Loucy (cell line): ENCODE results near the gene RORB.

Source experiments
- H2AFZ ChIP-seq: fragments of 200-600 bp; sonication (generic); 2 replicates; pipeline ENCODE4 v1.6.0; 2016; ENCODE audit warnings: antibody characterized with exemption, mild to moderate bottlenecking, low read length, moderate library complexity
- H3F3A ChIP-seq: fragments of 200-600 bp; 2 replicates; pipeline ENCODE4 v1.6.0; 2016; ENCODE audit warnings: antibody characterized with exemption, low read depth, mild to moderate bottlenecking
- H3K27me3 ChIP-seq: fragments of 200-600 bp; sonication (generic); 2 replicates; pipeline ENCODE4 v1.6.1; 2014; ENCODE audit warnings: low read length, mild to moderate bottlenecking; ENCODE audit not compliant: insufficient read depth, poor library complexity, severe bottlenecking
- H3K36me3 ChIP-seq: fragments of 200-600 bp; sonication (generic); 2 replicates; pipeline ENCODE4 v1.6.1; 2016; ENCODE audit warnings: low read length; ENCODE audit not compliant: insufficient read depth
- H3K4me1 ChIP-seq: fragments of 200-600 bp; sonication (generic); 2 replicates; pipeline ENCODE4 v1.5.1; 2014; ENCODE audit warnings: low read length, mild to moderate bottlenecking; ENCODE audit not compliant: insufficient read depth, poor library complexity, severe bottlenecking
- H3K4me2 ChIP-seq: fragments of 200-600 bp; sonication (generic); 2 replicates; pipeline ENCODE4 v1.6.0; 2014; ENCODE audit warnings: antibody characterized with exemption, low read length, low read depth, mild to moderate bottlenecking; ENCODE audit not compliant: poor library complexity, severe bottlenecking
- H3K4me3 ChIP-seq: fragments of 200-600 bp; sonication (generic); 2 replicates; pipeline ENCODE4 v1.5.1; 2014; ENCODE audit warnings: low read length, mild to moderate bottlenecking, mixed read lengths; ENCODE audit not compliant: poor library complexity, severe bottlenecking
- H3K79me2 ChIP-seq: fragments of 200-600 bp; sonication (generic); 2 replicates; pipeline ENCODE4 v1.6.1; 2014; ENCODE audit warnings: low read length; ENCODE audit not compliant: insufficient read depth
- H3K9ac ChIP-seq: fragments of 200-600 bp; sonication (generic); 2 replicates; pipeline ENCODE4 v1.6.0; 2014; ENCODE audit warnings: mild to moderate bottlenecking, low read depth, low read length, moderate library complexity; ENCODE audit not compliant: poor library complexity, severe bottlenecking
- H3K9me2 ChIP-seq: fragments of 200-600 bp; sonication (generic); replicated peaks from 2 replicates; pipeline ENCODE4 v1.6.1; 2016; ENCODE audit warnings: low read depth, low read length, mixed read lengths
- H3K9me3 ChIP-seq: fragments of 200-600 bp; sonication (generic); 2 replicates; pipeline ENCODE4 v1.6.1; 2014; ENCODE audit warnings: mild to moderate bottlenecking, antibody characterized with exemption, low read length, low read depth; ENCODE audit not compliant: insufficient read depth
- H4K20me1 ChIP-seq: fragments of 200-600 bp; sonication (generic); 2 replicates; pipeline ENCODE4 v1.6.0; 2014; ENCODE audit warnings: antibody characterized with exemption, low read length, mild to moderate bottlenecking; ENCODE audit not compliant: insufficient read depth, poor library complexity, severe bottlenecking
- CTCF ChIP-seq: fragments of 200-600 bp; sonication (generic); conservative IDR thresholded peaks from 2 replicates; pipeline ENCODE4 v1.5.1; 2014; ENCODE audit warnings: mild to moderate bottlenecking, antibody characterized with exemption, low read length
- EZH2phosphoT487 ChIP-seq: fragments of 200-600 bp; IDR thresholded peaks from 2 replicates; pipeline ENCODE4 v1.6.1; 2018; ENCODE audit warnings: antibody characterized with exemption, mild to moderate bottlenecking, moderate library complexity, borderline replicate concordance

The RORB gene

GRCh38 chr9:74458832-74459231, 38.3 kb upstream of the RORB start:
- Histone ChIP-seq H3K79me2 (no peaks in the 10 kb centered on the region), H3K27me3 (no peaks in the 10 kb centered on the region), H3K9ac (no peak overlapping the region), H3K4me3 (no peak overlapping the region), H3K4me1 (no peaks in the 10 kb centered on the region), H4K20me1 (no peaks in the 10 kb centered on the region), H3K9me2 (no peaks in the 10 kb centered on the region), H3K9me3 (no peaks in the 10 kb centered on the region), H3K36me3 (no peaks in the 10 kb centered on the region), H2AFZ (no peak overlapping the region), H3F3A (no peaks in the 10 kb centered on the region), H3K4me2 (no peak overlapping the region)
- no peak for TF ChIP-seq EZH2phosphoT487
- no peak for TF ChIP-seq CTCF

- no peaks in the 10 kb centered on the region for H3K36me3 ChIP-seq
- H3F3A ChIP-seq = no peaks in the 10 kb centered on the region
- H3K27me3 ChIP-seq = no peaks in the 10 kb centered on the region
- H3K79me2 ChIP-seq = no peaks in the 10 kb centered on the region
- TF ChIP-seq EZH2phosphoT487 (no peak), CTCF (no peak)
- H4K20me1 ChIP-seq = no peaks in the 10 kb centered on the region
- H2AFZ ChIP-seq = no peak overlapping the region
- no peaks in the 10 kb centered on the region for H3K9me2 ChIP-seq
- no peak overlapping the region for H3K9ac ChIP-seq
- H3K4me1 ChIP-seq = no peaks in the 10 kb centered on the region
- H3K9me3 ChIP-seq = no peaks in the 10 kb centered on the region
- no peak overlapping the region for H3K4me2 ChIP-seq
- no peak overlapping the region for H3K4me3 ChIP-seq
These were observed 33.3 kb upstream of the RORB start for GRCh38 chr9:74463825-74464224.

GRCh38 chr9:74478606-74479005, 18.5 kb upstream of the RORB start:
- TF ChIP-seq EZH2phosphoT487 (no peak), CTCF (no peak)
- H2AFZ ChIP-seq = no peak overlapping the region
- no peaks in the 10 kb centered on the region for H4K20me1 ChIP-seq
- H3F3A ChIP-seq = no peaks in the 10 kb centered on the region
- no peaks in the 10 kb centered on the region for H3K79me2 ChIP-seq
- no peaks in the 10 kb centered on the region for H3K36me3 ChIP-seq
- no peak overlapping the region for H3K4me2 ChIP-seq
- H3K9me2 ChIP-seq = no peaks in the 10 kb centered on the region
- no peaks in the 10 kb centered on the region for H3K27me3 ChIP-seq
- no peak overlapping the region for H3K4me3 ChIP-seq
- no peak overlapping the region for H3K9ac ChIP-seq
- no peaks in the 10 kb centered on the region for H3K9me3 ChIP-seq
- H3K4me1 ChIP-seq = no peaks in the 10 kb centered on the region
